Head of caudate nucleus (tissue), 42 donors: ENCODE data around the gene MIPOL1.

Experiments used
- DNase-seq, 42 donors: peaks; one replicate each; pipeline versions ENCODE4 v3.0.0 to v3.0.0-alpha.2; 2020 to 2021; ENCODE audit warnings: mixed read lengths in 7 of 42
- intact Hi-C: fragments of 100-400 bp; cut with DNase I; formaldehyde crosslinking; loops from one replicate; pipeline ENCODE4 v1.15.0; 2022

Gene MIPOL1

GRCh38 chr14:37597538-37597913, 399.8 kb downstream of the MIPOL1 start:
- DNase-seq = no peak
- intact Hi-C loops = no loop called here

DNA sequence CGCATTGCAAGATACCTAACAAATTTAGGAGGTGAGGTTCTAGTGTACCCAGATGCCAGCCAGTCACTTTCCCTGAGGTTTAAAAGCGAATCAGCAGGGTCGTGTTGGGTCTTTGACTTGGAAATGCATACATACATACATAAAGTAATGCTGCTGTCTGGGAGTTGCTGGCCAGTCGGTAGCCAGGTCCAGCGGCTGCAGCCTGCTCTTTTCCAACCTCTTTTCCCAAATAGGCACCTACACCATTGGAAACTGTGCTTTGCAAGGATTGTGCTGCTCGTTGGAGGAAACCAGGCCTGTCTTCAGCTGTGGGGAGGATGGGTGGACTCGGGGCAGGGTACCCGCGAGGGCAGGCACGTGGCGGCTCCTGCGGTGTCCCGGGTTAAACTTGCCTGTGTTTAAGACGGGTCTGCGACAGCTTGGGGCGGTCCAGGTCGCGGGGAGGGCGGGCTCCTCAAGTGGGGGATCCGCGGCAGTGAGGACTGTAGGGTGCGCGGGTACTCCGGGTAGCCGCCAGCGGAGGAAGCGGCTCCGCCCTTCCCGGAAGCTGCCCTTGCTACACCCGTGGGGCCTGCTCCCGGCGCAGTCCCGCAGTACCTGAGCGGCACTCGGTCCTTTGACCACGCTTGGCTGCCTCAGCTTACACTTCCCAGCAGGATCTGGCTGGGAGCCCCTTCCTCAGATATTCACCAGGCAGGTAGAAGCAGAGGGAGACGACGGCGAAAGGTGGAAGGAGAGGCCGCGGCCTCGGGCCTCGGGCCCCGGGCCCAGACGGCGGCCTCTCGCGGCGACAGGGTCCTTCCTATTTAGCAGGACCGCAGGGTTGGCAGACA, 400.4 kb downstream of the MIPOL1 start:
- no peak for DNase-seq
- intact Hi-C loops = no loop called here

DNA sequence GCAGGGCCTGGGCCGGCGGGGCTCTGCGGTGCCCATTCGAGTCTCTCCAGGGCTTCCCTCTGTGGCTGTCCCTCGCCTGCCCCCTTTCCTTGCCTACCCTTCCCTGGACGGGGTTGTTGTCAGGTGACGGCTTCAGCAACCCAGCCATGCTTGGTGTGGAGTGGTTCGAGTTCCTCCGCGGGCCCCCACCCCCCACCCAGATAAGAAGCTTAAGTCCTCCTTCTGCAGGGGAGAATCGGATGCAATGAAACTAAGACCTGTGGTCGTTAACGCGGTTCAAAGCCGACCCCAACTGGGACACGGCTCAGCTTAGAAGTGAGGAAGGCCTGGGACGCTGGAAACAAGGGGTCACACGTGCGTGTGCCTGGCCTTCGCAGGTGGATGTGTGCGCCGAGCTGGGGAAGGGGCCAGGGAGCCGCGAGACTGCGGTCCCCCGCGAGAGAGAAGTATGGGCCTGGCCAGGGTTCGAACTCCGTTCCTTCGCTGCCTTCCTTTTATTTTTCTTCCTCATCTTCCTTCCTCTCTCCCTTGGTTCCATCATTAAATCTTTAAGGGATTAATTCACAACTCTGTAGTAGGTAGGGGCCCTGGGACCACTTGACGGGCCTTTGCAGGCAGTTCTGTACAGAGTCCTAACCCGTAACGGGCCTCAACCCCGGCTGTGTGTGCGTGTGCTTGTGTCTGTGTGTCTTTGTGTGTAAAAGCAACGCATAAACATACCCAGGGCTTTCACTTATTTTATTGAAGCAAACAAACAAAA, 401.2 kb downstream of the MIPOL1 start:
- DNase-seq = no peak
- intact Hi-C loops = no loop called here

- intact Hi-C loops = no loop called here
- DNase-seq = no peak
These were observed 402.0 kb downstream of the MIPOL1 start for GRCh38 chr14:37599507-37600368.

- intact Hi-C loops = no loop called here
- no peak for DNase-seq
These were observed 403.4 kb downstream of the MIPOL1 start for GRCh38 chr14:37600880-37601741.

DNA sequence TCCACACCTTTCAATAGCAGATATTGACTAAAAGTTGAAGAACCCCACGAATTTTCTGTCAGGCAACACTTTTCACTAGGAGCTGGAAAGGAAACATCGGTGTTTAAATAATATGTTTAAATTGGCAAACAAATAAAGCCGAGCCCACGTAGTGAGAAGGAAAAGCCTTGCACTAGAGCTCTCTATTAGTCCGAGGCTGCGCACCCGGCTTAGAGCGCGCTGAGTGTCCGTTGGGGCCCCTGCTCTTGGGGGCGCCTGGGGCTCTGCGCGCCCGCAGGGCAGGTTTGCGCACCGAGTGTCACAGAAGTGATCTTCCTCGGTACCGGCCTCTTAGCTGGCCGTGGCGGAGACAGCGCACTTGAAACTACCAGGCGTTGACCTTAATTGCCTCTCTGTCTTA, 404.1 kb downstream of the MIPOL1 start:
- intact Hi-C loops = no loop called here
- DNase-seq = no peak
